CD14-positive monocyte (primary cell): Measurements from ENCODE around the gene BAHCC1. TPM values are rescaled to one million over a fixed set of nuclear protein-coding genes. Genes with fewer than 3 reads are reported as not detected.
A peak's percentile ranks its signal among the peaks of the same experiment; 100 is the strongest.

Source experiments
- DNase-seq, 3 donors: peaks; one replicate each; pipeline ENCODE4 v3.0.0-alpha.2; 2011 to 2022
- H2AFZ ChIP-seq: 2 replicates; pipeline ENCODE4 v1.6.0; 2012; ENCODE audit warnings: mild to moderate bottlenecking, low read depth, low read length, inconsistent platforms; ENCODE audit not compliant: insufficient read depth, poor library complexity, severe bottlenecking
- H3K27ac ChIP-seq, 2 donors: 1 replicate in 1 of 2; 2 replicates in 1 of 2; pipeline ENCODE4 v1.5.1; 2012 to 2013; ENCODE audit warnings: low read length in 2 of 2, control low read depth in 1 of 2, inconsistent platforms in 1 of 2, low read depth in 1 of 2, mild to moderate bottlenecking in 1 of 2
- H3K27me3 ChIP-seq, 2 donors: one replicate each; pipeline versions ENCODE4 v1.6.0 to v1.6.1; 2011 to 2013; ENCODE audit warnings: low read length in 2 of 2; ENCODE audit not compliant: control insufficient read depth in 2 of 2, insufficient read depth in 2 of 2
- H3K36me3 ChIP-seq, 2 donors: replicated peaks in 1 of 2; 1 replicate in 1 of 2; 2 replicates in 1 of 2; pipeline versions ENCODE4 v1.5.1 to v1.6.1; 2012 to 2013; ENCODE audit warnings: low read length in 2 of 2, control low read depth in 1 of 2, inconsistent platforms in 1 of 2, mild to moderate bottlenecking in 1 of 2; ENCODE audit not compliant: insufficient read depth in 2 of 2, control insufficient read depth in 1 of 2
- H3K4me1 ChIP-seq, 2 donors: 1 replicate in 1 of 2; 2 replicates in 1 of 2; pipeline versions ENCODE4 v1.5.1 to v1.6.1; 2012 to 2013; ENCODE audit warnings: low read length in 2 of 2, control low read depth in 1 of 2, inconsistent platforms in 1 of 2, mild to moderate bottlenecking in 1 of 2, moderate library complexity in 1 of 2; ENCODE audit not compliant: insufficient read depth in 2 of 2, control insufficient read depth in 1 of 2
- H3K4me2 ChIP-seq: replicated peaks from 2 replicates; pipeline ENCODE3; 2012; ENCODE audit warnings: low read length, moderate library complexity, mild to moderate bottlenecking; ENCODE audit not compliant: poor library complexity, severe bottlenecking; ENCODE audit errors: extremely low read depth
- H3K4me3 ChIP-seq, 3 experiments: fragments of 200-600 bp in 1 of 3; sonication (generic) in 1 of 3; replicated peaks in 1 of 3; 1 replicate in 2 of 3; 2 replicates in 1 of 3; pipeline ENCODE4 v1.5.1; 2011 to 2013; ENCODE audit warnings: low read length in 3 of 3, mild to moderate bottlenecking in 3 of 3, control low read depth in 2 of 3, low read depth in 2 of 3, inconsistent platforms in 1 of 3, moderate library complexity in 1 of 3
- H3K79me2 ChIP-seq: 2 replicates; pipeline ENCODE4 v1.6.0; 2012; ENCODE audit warnings: mild to moderate bottlenecking, control low read depth, inconsistent platforms, low read length, moderate library complexity; ENCODE audit not compliant: insufficient read depth
- H3K9ac ChIP-seq: 2 replicates; pipeline ENCODE4 v1.6.0; 2017; ENCODE audit warnings: low read length, mild to moderate bottlenecking; ENCODE audit not compliant: insufficient read depth, poor library complexity, severe bottlenecking
- H3K9me3 ChIP-seq, 2 donors: replicated peaks in 1 of 2; 1 replicate in 1 of 2; 2 replicates in 1 of 2; pipeline versions ENCODE4 v1.5.1 to v1.6.1; 2012 to 2013; ENCODE audit warnings: low read length in 2 of 2, control low read depth in 1 of 2; ENCODE audit not compliant: control insufficient read depth in 1 of 2, insufficient read depth in 1 of 2
- H4K20me1 ChIP-seq: 2 replicates; pipeline ENCODE4 v1.6.0; 2012; ENCODE audit warnings: mild to moderate bottlenecking, low read length, control low read depth, moderate library complexity; ENCODE audit not compliant: insufficient read depth
- H3K27ac Mint-ChIP-seq, 7 donors: one replicate each; pipeline ENCODE4 v1.8.0; 2020; ENCODE audit warnings: mild to moderate bottlenecking in 7 of 7, mixed read lengths in 7 of 7, moderate library complexity in 6 of 7, inconsistent platforms in 2 of 7
- H3K27me3 Mint-ChIP-seq, 3 donors: one replicate each; pipeline ENCODE4 v1.8.0; 2021 to 2022; ENCODE audit warnings: low read depth in 3 of 3, mild to moderate bottlenecking in 3 of 3, mixed read lengths in 3 of 3, moderate library complexity in 3 of 3, inconsistent platforms in 1 of 3
- H3K36me3 Mint-ChIP-seq, 2 donors: one replicate each; pipeline ENCODE4 v1.8.0; 2020; ENCODE audit warnings: mixed read lengths in 2 of 2, inconsistent platforms in 1 of 2, mild to moderate bottlenecking in 1 of 2
- H3K4me1 Mint-ChIP-seq: one replicate; pipeline ENCODE4 v1.8.0; 2020; ENCODE audit warnings: mild to moderate bottlenecking, mixed read lengths
- H3K4me3 Mint-ChIP-seq, 2 donors: one replicate each; pipeline ENCODE4 v1.8.0; 2020; ENCODE audit warnings: mild to moderate bottlenecking in 2 of 2, mixed read lengths in 2 of 2, moderate library complexity in 1 of 2
- H3K9me3 Mint-ChIP-seq, 7 donors: one replicate each; pipeline ENCODE4 v1.8.0; 2020 to 2022; ENCODE audit warnings: mixed read lengths in 7 of 7, mild to moderate bottlenecking in 6 of 7, moderate library complexity in 6 of 7, inconsistent platforms in 2 of 7
- WGBS: methylation state at CpG from one replicate; pipeline ENCODE4 v1.1.5; 2013; ENCODE audit warnings: missing lambda C conversion rate; ENCODE audit not compliant: insufficient coverage; 5-methylcytosine and 5-hydroxymethylcytosine counted together
- intact Hi-C, 2 donors: fragments of 100-400 bp; cut with micrococcal nuclease; formaldehyde crosslinking; loops; one replicate each; pipeline versions ENCODE4 v1.15.0 to v1.15.1; 2023
- polyA minus RNA-seq: library from RNA; depleted of rRNA, polyadenylated mRNA; stranded (reverse); fragments of >200 nt; gene quantifications from 2 replicates; pipeline ENCODE4 v1.2.3, GENCODE V29; 2012
- polyA plus RNA-seq, 3 donors: library from polyadenylated mRNA; depleted of rRNA in 1 of 3; unstranded in 2 of 3; stranded (reverse) in 1 of 3; fragments of 300-500 nt in 2 of 3; fragments of >200 nt in 1 of 3; fragmentation: Illumina TruSeq in 2 of 3; gene quantifications; 1 replicate in 2 of 3; 2 replicates in 1 of 3; pipeline ENCODE4 v1.2.3, GENCODE V29; 2012 to 2021
- total RNA-seq, 12 experiments: library from RNA in 1 of 12; stranded (reverse) in 1 of 12; fragments of 120-200 nt in 1 of 12; gene quantifications; one replicate each; pipeline ENCODE4 v1.2.4 and lab custom pipeline; 2013 to 2026; ENCODE audit warnings: mixed read lengths in 6 of 12, inconsistent platforms in 1 of 12
- TF ChIP-seq, protein P1 (sequence below): fragments of 200-600 bp; IDR thresholded peaks from one replicate; pipeline ENCODE4 v1.8.0; 2022; ENCODE audit warnings: antibody characterized with exemption, mild to moderate bottlenecking

BAHCC1 gene
- total RNA-seq (2013), result 1.7 TPM
- polyA plus RNA-seq, result 1 to 10 TPM in 1 of 3 donors, under 1 TPM in 2; 0.11 to 8.8 (median 0.27) TPM
- polyA minus RNA-seq, result 5.0 and 6.7 TPM in 2 replicates
- total RNA-seq (lab: John Stamatoyannopoulos, UW), result 4.2 to 19.5 (median 10.2) reads per million in 11 experiments

DNA sequence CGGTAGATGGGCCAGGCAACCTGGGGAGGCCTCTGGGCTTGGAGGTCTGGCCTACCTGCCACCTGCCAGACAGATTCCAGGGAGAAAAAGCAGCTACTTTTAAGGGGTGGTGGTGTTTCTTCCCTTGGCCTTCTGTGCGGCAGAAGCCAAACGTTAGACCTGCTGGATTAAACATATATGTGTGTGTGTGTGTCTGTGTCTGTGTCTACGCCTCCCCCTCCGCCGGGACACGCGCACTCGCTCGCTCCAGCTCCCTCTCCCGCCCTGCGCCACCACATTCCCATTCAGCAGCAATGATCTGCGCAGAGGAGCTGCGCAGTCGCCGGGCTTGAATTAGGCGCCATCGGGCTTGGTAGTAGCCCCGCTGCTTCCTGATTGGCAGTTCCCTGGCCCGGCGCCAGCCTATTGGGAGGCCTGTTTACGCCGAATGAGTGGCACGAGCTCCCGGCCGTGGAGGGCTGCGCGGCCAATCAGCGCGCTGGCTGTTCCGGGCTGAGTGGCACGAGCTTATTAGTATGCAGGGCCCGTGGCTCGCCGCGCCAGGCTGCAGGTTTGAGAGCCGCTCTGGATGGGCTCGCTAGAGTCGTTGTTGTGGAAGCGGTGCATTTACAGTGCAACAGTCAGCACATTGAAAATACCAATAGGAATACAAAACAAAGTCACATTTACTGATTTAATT, at the start of gene BAHCC1:
Gene BAHCC1 (plus strand): TSS at position 537 of the 679 bp plus-strand sequence. CDS start 4,283 bp downstream, outside the sequence.
- H3K4me1 ChIP-seq, result peaks cover 48 to 78% of the 10 kb centered on the region in 2 donors
- Mint-ChIP-seq H3K27ac (peak within 1 kb of the TSS; percentile 82 to 95 (median 93)), H3K4me3 (peak within 1 kb of the TSS; percentile 92 to 93), H3K9me3 (no peaks in the 10 kb centered on the region), H3K27me3 (peaks cover 0 to 4% (median 2%) of the 10 kb centered on the region in 3 donors), H3K36me3 (peaks cover 8 to 13% of the 10 kb centered on the region in 2 donors), H3K4me1 (peaks cover 49% of the 10 kb centered on the region)
- DNase-seq, result peak; percentile 99 to 100 (median 99)
- H2AFZ ChIP-seq, result peak within 1 kb of the TSS; percentile 86
- WGBS, result under 1% methylated on average over 35 of the region's 40 CpGs
- no peaks in the 10 kb centered on the region for H3K9me3 ChIP-seq
- peaks cover 38% of the 10 kb centered on the region for H4K20me1 ChIP-seq
- peak within 1 kb of the TSS; percentile 55 to 93 (median 62) for H3K4me3 ChIP-seq
- no peaks in the 10 kb centered on the region for H3K27me3 ChIP-seq
- peaks cover 0 to 4% of the 10 kb centered on the region in 2 donors for H3K36me3 ChIP-seq
- H3K79me2 ChIP-seq, result peaks cover 87% of the 10 kb centered on the region
- H3K9ac ChIP-seq, result peak within 1 kb of the TSS; percentile 86
- peak within 1 kb of the TSS; percentile 84 for H3K4me2 ChIP-seq
- H3K27ac ChIP-seq, result peak within 1 kb of the TSS; percentile 64 to 92
- TF ChIP-seq, protein P1, sequence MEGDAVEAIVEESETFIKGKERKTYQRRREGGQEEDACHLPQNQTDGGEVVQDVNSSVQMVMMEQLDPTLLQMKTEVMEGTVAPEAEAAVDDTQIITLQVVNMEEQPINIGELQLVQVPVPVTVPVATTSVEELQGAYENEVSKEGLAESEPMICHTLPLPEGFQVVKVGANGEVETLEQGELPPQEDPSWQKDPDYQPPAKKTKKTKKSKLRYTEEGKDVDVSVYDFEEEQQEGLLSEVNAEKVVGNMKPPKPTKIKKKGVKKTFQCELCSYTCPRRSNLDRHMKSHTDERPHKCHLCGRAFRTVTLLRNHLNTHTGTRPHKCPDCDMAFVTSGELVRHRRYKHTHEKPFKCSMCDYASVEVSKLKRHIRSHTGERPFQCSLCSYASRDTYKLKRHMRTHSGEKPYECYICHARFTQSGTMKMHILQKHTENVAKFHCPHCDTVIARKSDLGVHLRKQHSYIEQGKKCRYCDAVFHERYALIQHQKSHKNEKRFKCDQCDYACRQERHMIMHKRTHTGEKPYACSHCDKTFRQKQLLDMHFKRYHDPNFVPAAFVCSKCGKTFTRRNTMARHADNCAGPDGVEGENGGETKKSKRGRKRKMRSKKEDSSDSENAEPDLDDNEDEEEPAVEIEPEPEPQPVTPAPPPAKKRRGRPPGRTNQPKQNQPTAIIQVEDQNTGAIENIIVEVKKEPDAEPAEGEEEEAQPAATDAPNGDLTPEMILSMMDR, result no peak
- intact Hi-C loops, result loop anchor here (2.0 to 10.0 kb wide), 8 partner anchors 28 to 117 kb away; partner anchors contain the start of genes ACTG1 (in 1 of the 2) and SLC38A10 (in 1 of the 2)

GRCh38 chr17:81346090-81346907, 49.0 kb upstream of the BAHCC1 start:
- Histone ChIP-seq H3K9ac (peak overlapping the region; percentile 65), H3K4me2 (peak overlapping the region; percentile 98), H3K9me3 (no peaks in the 10 kb centered on the region), H3K36me3 (no peaks in the 10 kb centered on the region), H3K4me1 (peaks cover 83 to 87% of the 10 kb centered on the region in 2 donors), H2AFZ (peak overlapping the region; percentile 79), H4K20me1 (peaks cover 39% of the 10 kb centered on the region), H3K4me3 (peak overlapping the region; percentile 46 to 99 (median 74)), H3K27me3 (peaks cover 0 to 13% of the 10 kb centered on the region in 2 donors), H3K27ac (peak overlapping the region; percentile 64 to 78), H3K79me2 (peaks cover 55% of the 10 kb centered on the region)
- Mint-ChIP-seq H3K9me3 (peaks cover 0 to 4% (median 0%) of the 10 kb centered on the region in 7 donors), H3K27ac (peak overlapping the region in 6 of 7 donors; percentile 15 to 85 (median 67)), H3K36me3 (peaks cover 0 to 5% of the 10 kb centered on the region in 2 donors), H3K4me3 (peak overlapping the region; percentile 72 to 84), H3K4me1 (peaks cover 71% of the 10 kb centered on the region), H3K27me3 (peaks cover 2 to 27% (median 18%) of the 10 kb centered on the region in 3 donors)
- DNase-seq, result peak; percentile 91 to 94 (median 92)
- TF ChIP-seq, protein P1, result no peak
- WGBS, result 4% methylated on average over 58 of the region's 91 CpGs
- intact Hi-C loops, result loop anchor here in 1 of 2 donors (2.0 kb wide), 1 partner anchor 49 kb away; the partner anchor contains the start of gene BAHCC1
